Prostate gland (tissue), 2 donors: ENCODE measurements around the gene AGBL4. TPM values are rescaled to one million over a fixed set of nuclear protein-coding genes. Genes with fewer than 3 reads are reported as not detected.

Experiments
- DNase-seq: peaks from one replicate; pipeline ENCODE4 v3.0.0-alpha.2; 2019; ENCODE audit warnings: low spot score
- H3K27ac ChIP-seq, 2 donors: fragments of 200-600 bp; sonication (generic); 2 replicates each; pipeline ENCODE4 v1.5.1; 2017 to 2019
- H3K27me3 ChIP-seq: fragments of 200-600 bp; sonication (generic); replicated peaks from 2 replicates; pipeline ENCODE4 v1.5.1; 2019; ENCODE audit not compliant: insufficient read depth
- H3K36me3 ChIP-seq, 2 donors: fragments of 200-600 bp; sonication (generic); 1 replicate in 1 of 2; 2 replicates in 1 of 2; pipeline versions ENCODE4 v1.5.1 to v1.8.1; 2017 to 2019
- H3K4me1 ChIP-seq: fragments of 200-600 bp; sonication (generic); replicated peaks from 2 replicates; pipeline ENCODE4 v1.5.1; 2019
- H3K4me3 ChIP-seq, 2 donors: fragments of 200-600 bp; sonication (generic); 2 replicates each; pipeline ENCODE4 v1.5.1; 2017 to 2019
- H3K9me3 ChIP-seq: fragments of 200-600 bp; sonication (generic); 2 replicates; pipeline ENCODE4 v1.5.1; 2017
- CTCF ChIP-seq, 4 experiments: fragments of 200-600 bp in 2 of 4; fragments of 450-650 bp in 2 of 4; sonication (generic) in 2 of 4; IDR thresholded peaks; 1 replicate in 3 of 4; 2 replicates in 1 of 4; pipeline ENCODE4 v1.5.1; 2016 to 2019; ENCODE audit warnings: antibody characterized with exemption in 4 of 4, mild to moderate bottlenecking in 2 of 4, moderate library complexity in 2 of 4
- POLR2A ChIP-seq: fragments of 450-650 bp; IDR thresholded peaks from one replicate; pipeline ENCODE4 v1.6.1; 2016; ENCODE audit warnings: antibody characterized with exemption, mild to moderate bottlenecking
- POLR2AphosphoS5 ChIP-seq: sonication (generic); formaldehyde crosslinking; IDR thresholded peaks from one replicate; pipeline ENCODE4 v1.6.1; 2017; ENCODE audit warnings: antibody characterized with exemption
- WGBS: methylation state at CpG from one replicate; pipeline ENCODE4 v1.1.5; 2018; 5-methylcytosine and 5-hydroxymethylcytosine counted together
- intact Hi-C: fragments of 100-400 bp; cut with DNase I; formaldehyde crosslinking; loops from one replicate; pipeline ENCODE4 v1.14.2; 2022
- total RNA-seq, 2 donors: library from RNA; depleted of rRNA; stranded (reverse); fragments of >200 nt; gene quantifications; one replicate each; pipeline ENCODE4 v1.1.0, GENCODE V29; 2016

Gene AGBL4
- total RNA-seq, 2 donors from 2014 or later = 0.82 to 2.7 TPM

- Histone ChIP-seq H3K36me3 (no peaks in the 10 kb centered on the region), H3K9me3 (no peaks in the 10 kb centered on the region), H3K27ac (no peak overlapping the region), H3K4me1 (no peaks in the 10 kb centered on the region), H3K4me3 (no peak overlapping the region), H3K27me3 (no peaks in the 10 kb centered on the region)
- DNase-seq = no peak
- TF ChIP-seq CTCF (IDR thresholded peaks at IDR 0.05) (no peak), POLR2A (no peak), POLR2AphosphoS5 (no peak)
- WGBS = 74% methylated on average over 3 of the region's 3 CpGs
- intact Hi-C loops = no loop called here
These were observed 1406.5 kb downstream of the AGBL4 start for GRCh38 chr1:48617252-48617651.

GRCh38 chr1:48616710-48617109 lies 1407.0 kb downstream of the AGBL4 start:
- no peak for DNase-seq
- Histone ChIP-seq H3K4me3 (no peak overlapping the region), H3K36me3 (no peaks in the 10 kb centered on the region), H3K27me3 (no peaks in the 10 kb centered on the region), H3K9me3 (no peaks in the 10 kb centered on the region), H3K27ac (no peak overlapping the region), H3K4me1 (no peaks in the 10 kb centered on the region)
- WGBS = 51% methylated on average over 2 of the region's 2 CpGs
- intact Hi-C loops = no loop called here
- TF ChIP-seq POLR2A (no peak), POLR2AphosphoS5 (no peak), CTCF (IDR thresholded peaks at IDR 0.05) (no peak)

GRCh38 chr1:48611841-48612240 lies 1411.9 kb downstream of the AGBL4 start:
- DNase-seq = no peak
- WGBS = 75% methylated on average over 2 of the region's 2 CpGs
- Histone ChIP-seq H3K9me3 (no peaks in the 10 kb centered on the region), H3K27me3 (no peaks in the 10 kb centered on the region), H3K4me1 (no peaks in the 10 kb centered on the region), H3K36me3 (no peaks in the 10 kb centered on the region), H3K27ac (no peak overlapping the region), H3K4me3 (no peak overlapping the region)
- intact Hi-C loops = no loop called here
- no peak for TF ChIP-seq CTCF (IDR thresholded peaks at IDR 0.05)
- TF ChIP-seq POLR2A = no peak
- TF ChIP-seq POLR2AphosphoS5 = no peak

GRCh38 chr1:48610628-48611542 lies 1412.9 kb downstream of the AGBL4 start:
- Histone ChIP-seq H3K4me1 (no peaks in the 10 kb centered on the region), H3K27ac (no peak overlapping the region), H3K9me3 (no peaks in the 10 kb centered on the region), H3K27me3 (no peaks in the 10 kb centered on the region), H3K36me3 (no peaks in the 10 kb centered on the region), H3K4me3 (no peak overlapping the region)
- 36% methylated on average over 3 of the region's 3 CpGs for WGBS
- DNase-seq = peak; percentile 6
- TF ChIP-seq POLR2AphosphoS5 = no peak
- TF ChIP-seq POLR2A = no peak
- no peak for TF ChIP-seq CTCF (IDR thresholded peaks at IDR 0.05)
- intact Hi-C loops = no loop called here

GRCh38 chr1:48608882-48609281 lies 1414.9 kb downstream of the AGBL4 start:
- no peaks in the 10 kb centered on the region for H3K4me1 ChIP-seq
- no peak overlapping the region for H3K27ac ChIP-seq
- DNase-seq = no peak
- no peaks in the 10 kb centered on the region for H3K36me3 ChIP-seq
- TF ChIP-seq POLR2AphosphoS5 (no peak), POLR2A (no peak), CTCF (IDR thresholded peaks at IDR 0.05) (no peak)
- intact Hi-C loops = no loop called here
- no peak overlapping the region for H3K4me3 ChIP-seq
- 89% methylated on average over 4 of the region's 4 CpGs for WGBS
- no peaks in the 10 kb centered on the region for H3K27me3 ChIP-seq
- no peaks in the 10 kb centered on the region for H3K9me3 ChIP-seq
